Endothelial cell of umbilical vein (primary cell): Measurements from ENCODE around the gene PIGM. TPM values are rescaled to one million over a fixed set of nuclear protein-coding genes. Genes with fewer than 3 reads are reported as not detected.

Experiments used
- BruUV-seq: library from RNA; stranded (reverse); fragments of 400-500 nt; replicated peaks from 2 replicates; lab custom pipeline; 2021; lab: Mats Ljungman, UMichigan
- CTCF ChIA-PET: fragments of 300-600, 350-600 bp; sonication (Branson Sonifier 250); formaldehyde crosslinking; loops from one replicate; lab custom pipeline; 2021; ENCODE audit warnings: antibody characterized with exemption, inconsistent platforms; lab: Charles Lee
- POLR2A ChIA-PET: fragments of 300-600, 350-600 bp; sonication (Branson Sonifier 250); formaldehyde crosslinking; loops from one replicate; lab custom pipeline; 2021; ENCODE audit warnings: antibody characterized with exemption, inconsistent platforms; lab: Charles Lee
- DNase-seq: peaks from one replicate; pipeline ENCODE4 v3.0.0-alpha.2; 2011; ENCODE audit warnings: low read depth, low spot score
- FAIRE-seq: peaks from 2 replicates; lab custom pipeline; 2011; peaks lifted over from hg19 to GRCh38; lab: Jason Lieb, UNC
- H2AFZ ChIP-seq: 2 replicates; pipeline ENCODE4 v1.6.0; 2012; ENCODE audit warnings: low read depth, low read length, control low read depth, inconsistent platforms
- H3K27ac ChIP-seq: 2 replicates; pipeline ENCODE4 v1.5.1; 2011; ENCODE audit warnings: low read depth, mild to moderate bottlenecking, control low read depth, low read length, moderate library complexity; ENCODE audit not compliant: insufficient read depth
- H3K27me3 ChIP-seq, 2 experiments: 2 replicates each; pipeline versions ENCODE4 v1.6.0 to v1.6.1; 2011; ENCODE audit warnings: low read length in 2 of 2, mixed read lengths in 1 of 2; ENCODE audit not compliant: control insufficient read depth in 2 of 2, insufficient read depth in 2 of 2
- H3K36me3 ChIP-seq, 2 experiments: 2 replicates in 1 of 2; 3 replicates in 1 of 2; pipeline ENCODE4 v1.5.1; 2011; ENCODE audit warnings: low read length in 2 of 2, mild to moderate bottlenecking in 1 of 2, moderate library complexity in 1 of 2; ENCODE audit not compliant: control insufficient read depth in 2 of 2, insufficient read depth in 2 of 2; ENCODE audit errors: extremely low read depth in 1 of 2
- H3K4me1 ChIP-seq: 3 replicates; pipeline ENCODE4 v1.5.1; 2011; ENCODE audit warnings: mild to moderate bottlenecking, low read length; ENCODE audit not compliant: control insufficient read depth, insufficient read depth; ENCODE audit errors: extremely low read depth
- H3K4me2 ChIP-seq: 2 replicates; pipeline ENCODE4 v1.6.1; 2011; ENCODE audit warnings: low read length, control low read depth, mixed read lengths; ENCODE audit not compliant: insufficient read depth
- H3K4me3 ChIP-seq, 3 experiments: fragments of 200-600 bp in 1 of 3; sonication (generic), shearing (Covaris generic) in 1 of 3; replicated peaks in 1 of 3; 2 replicates each; pipeline ENCODE4 v1.5.1; 2011 to 2016; ENCODE audit warnings: control low read depth in 3 of 3, low read length in 3 of 3, mild to moderate bottlenecking in 2 of 3, inconsistent platforms in 1 of 3, low read depth in 1 of 3, moderate library complexity in 1 of 3; ENCODE audit not compliant: insufficient read depth in 1 of 3
- H3K79me2 ChIP-seq: 2 replicates; pipeline ENCODE4 v1.6.0; 2012; ENCODE audit warnings: low read length, inconsistent platforms; ENCODE audit not compliant: control insufficient read depth, insufficient read depth
- H3K9ac ChIP-seq: replicated peaks from 2 replicates; pipeline ENCODE3; 2011; ENCODE audit warnings: low read length, control low read depth; ENCODE audit not compliant: insufficient read depth; ENCODE audit errors: extremely low read depth
- H3K9me1 ChIP-seq: replicated peaks from 3 replicates; pipeline ENCODE4 v1.6.0; 2011; ENCODE audit warnings: mild to moderate bottlenecking, low read length; ENCODE audit not compliant: control insufficient read depth, insufficient read depth; ENCODE audit errors: extremely low read depth
- H3K9me3 ChIP-seq: replicated peaks from 2 replicates; pipeline ENCODE4 v1.5.1; 2012; ENCODE audit warnings: low read length, inconsistent platforms; ENCODE audit not compliant: control insufficient read depth, insufficient read depth
- H4K20me1 ChIP-seq: replicated peaks from 2 replicates; pipeline ENCODE3; 2011; ENCODE audit warnings: mild to moderate bottlenecking, low read length; ENCODE audit not compliant: control insufficient read depth, insufficient read depth; ENCODE audit errors: extremely low read depth
- CTCF ChIP-seq, 2 donors: IDR thresholded peaks; 1 replicate in 1 of 2; 2 replicates in 1 of 2; pipeline ENCODE4 v1.5.1; 2011; ENCODE audit warnings: low read length in 2 of 2, mild to moderate bottlenecking in 2 of 2, moderate library complexity in 2 of 2, control low read depth in 1 of 2, inconsistent platforms in 1 of 2, low read depth in 1 of 2; ENCODE audit not compliant: insufficient read depth in 1 of 2; ENCODE audit errors: extremely low read depth in 1 of 2
- EZH2 ChIP-seq: IDR thresholded peaks from 2 replicates; pipeline ENCODE4 v1.6.1; 2012; ENCODE audit warnings: borderline replicate concordance, low read depth, mild to moderate bottlenecking, moderate library complexity, low read length, inconsistent platforms; ENCODE audit not compliant: severe bottlenecking
- FOS ChIP-seq: IDR thresholded peaks from 2 replicates; pipeline ENCODE4 v1.6.1; 2011; ENCODE audit warnings: mild to moderate bottlenecking, low read length, moderate library complexity, borderline replicate concordance; ENCODE audit not compliant: insufficient read depth
- GATA2 ChIP-seq: IDR thresholded peaks from 2 replicates; pipeline ENCODE4 v1.7.0; 2011; ENCODE audit warnings: low read depth, mild to moderate bottlenecking, moderate library complexity, mixed read lengths, low read length; ENCODE audit not compliant: insufficient read length, insufficient read depth
- JUN ChIP-seq: IDR thresholded peaks from 2 replicates; pipeline ENCODE4 v1.6.1; 2011; ENCODE audit warnings: borderline replicate concordance, low read depth; ENCODE audit not compliant: insufficient read length, insufficient read depth
- MAX ChIP-seq: IDR thresholded peaks from 2 replicates; pipeline ENCODE4 v1.6.1; 2011; ENCODE audit not compliant: insufficient read depth, insufficient read length
- MYC ChIP-seq: IDR thresholded peaks from one replicate; pipeline ENCODE4 v1.6.1; 2011; ENCODE audit warnings: mild to moderate bottlenecking, low read depth, low read length
- POLR2A ChIP-seq: IDR thresholded peaks from 2 replicates; pipeline ENCODE4 v1.6.1; 2012; ENCODE audit warnings: low read depth, mild to moderate bottlenecking, control low read depth, low read length
- POLR2AphosphoS5 ChIP-seq: IDR thresholded peaks from 2 replicates; pipeline ENCODE4 v1.6.1; 2012; ENCODE audit warnings: low read depth, mild to moderate bottlenecking, control low read depth, low read length, moderate library complexity; ENCODE audit not compliant: insufficient read depth
- dilution Hi-C: fragments of 300-500 bp; cut with MboI; formaldehyde crosslinking; loops from one replicate; pipeline ENCODE4 v1.15.0; 2019; ENCODE audit warnings: low sequenced_read_pairs; ENCODE audit not compliant: extremely low pct_ligation_motif_present
- intact Hi-C: fragments of 100-400 bp; cut with micrococcal nuclease; formaldehyde crosslinking; loops from one replicate; pipeline ENCODE4 v1.10.0; 2022
- polyA plus RNA-seq, 4 experiments: library from polyadenylated mRNA; depleted of rRNA in 3 of 4; stranded (reverse) in 3 of 4; unstranded in 1 of 4; fragments of >200 nt; gene quantifications; 2 replicates each; pipeline versions ENCODE4 v1.2.1 to v1.2.3, GENCODE V29; 2011 to 2012; ENCODE audit warnings: missing spikeins in 1 of 4
- total RNA-seq: library from RNA; stranded (reverse); gene quantifications from 2 replicates; pipeline ENCODE4 v1.2.3, GENCODE V29; 2021

Gene PIGM
- total and polyA plus RNA-seq, 2 donors (not counting 3 experiments of a cell fraction or from before 2014, with no cell fraction given): 3.4 to 5.4 TPM

GRCh38 chr1:160022330-160023310 is 9.2 kb downstream of the PIGM start:
- peaks cover 11 to 13% of the 10 kb centered on the region in 2 experiments for H3K27me3 ChIP-seq
- no peaks in the 10 kb centered on the region for H3K9me1 ChIP-seq
- DNase-seq (no peak), FAIRE-seq (no peak)
- no peak overlapping the region for H3K9ac ChIP-seq
- TF ChIP-seq POLR2A (no peak), POLR2AphosphoS5 (no peak), FOS (no peak), MAX (no peak), CTCF (IDR thresholded peaks at IDR 0.05; ENCODE audit: extremely low read depth in 1 of 2, insufficient read depth in 1 of 2, low read depth in 1 of 2, low read length in 2 of 2) (no peak), MYC (no peak), JUN (no peak), GATA2 (no peak), EZH2 (no peak)
- ChIA-PET POLR2A (no interaction called here), CTCF (interaction anchor here (2.0 to 3.4 kb wide), 3 partner anchors 15 to 21 kb away, joined by 5 to 32 read pairs (median 13); no protein-coding TSS in a partner anchor)
- H3K4me1 ChIP-seq: no peaks in the 10 kb centered on the region
- H3K36me3 ChIP-seq: no peaks in the 10 kb centered on the region
- no peak overlapping the region for H3K4me3 ChIP-seq
- H4K20me1 ChIP-seq: no peaks in the 10 kb centered on the region
- H2AFZ ChIP-seq: no peak overlapping the region
- no TSS peak for BruUV-seq
- H3K9me3 ChIP-seq: no peaks in the 10 kb centered on the region
- dilution Hi-C loops (no loop called here), intact Hi-C loops (no loop called here)
- H3K4me2 ChIP-seq: no peak overlapping the region
- no peak overlapping the region for H3K27ac ChIP-seq
- H3K79me2 ChIP-seq: no peaks in the 10 kb centered on the region
